ENCODE measurements around the gene PLEKHG3.
A peak's percentile ranks its signal among the peaks of the same experiment; 100 is the strongest.

Gene PLEKHG3

GRCh38 chr14:64762044-64763034 lies 58.1 kb downstream of the PLEKHG3 start:
- peak in 38 of 56 donors; percentile 4 to 78 (median 40) for DNase-seq

- no peak for DNase-seq
These were observed 59.0 kb downstream of the PLEKHG3 start for GRCh38 chr14:64763085-64763782.

- DNase-seq = peak in 25 of 56 donors; percentile 12 to 60 (median 37)
These were observed 59.8 kb downstream of the PLEKHG3 start for GRCh38 chr14:64763801-64764621.

- peak in 51 of 56 donors; percentile 18 to 82 (median 62) for DNase-seq
These were observed 60.7 kb downstream of the PLEKHG3 start for GRCh38 chr14:64764641-64765520.

DNA sequence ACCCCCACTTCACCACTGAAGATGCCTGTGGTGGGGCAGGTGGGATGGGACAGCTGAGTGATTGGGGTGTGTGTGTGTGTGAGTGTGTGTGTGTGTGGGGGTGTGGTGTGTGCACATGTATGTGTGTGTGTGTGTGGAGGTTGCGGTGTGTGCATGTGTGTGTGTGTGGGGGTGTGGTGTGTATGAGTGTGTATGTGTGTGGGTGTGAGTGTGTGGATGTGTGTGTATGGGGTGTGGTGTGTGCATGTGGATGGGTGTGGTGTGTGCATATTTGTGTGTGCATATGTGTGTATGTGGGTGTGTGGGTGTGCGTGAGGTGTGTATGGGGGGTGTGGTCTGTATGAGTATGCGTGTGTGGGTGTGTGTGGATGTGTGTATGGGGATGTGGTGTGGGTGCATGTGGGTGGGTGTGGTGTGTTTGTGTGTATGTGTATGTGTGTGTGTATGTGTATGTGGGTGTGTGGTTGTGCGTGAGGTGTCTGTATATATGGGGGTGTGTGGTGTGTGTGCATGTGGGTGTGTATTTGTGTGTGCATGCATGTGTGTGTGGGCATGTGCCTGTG lies 61.6 kb downstream of the PLEKHG3 start:
- no peak for DNase-seq

DNA sequence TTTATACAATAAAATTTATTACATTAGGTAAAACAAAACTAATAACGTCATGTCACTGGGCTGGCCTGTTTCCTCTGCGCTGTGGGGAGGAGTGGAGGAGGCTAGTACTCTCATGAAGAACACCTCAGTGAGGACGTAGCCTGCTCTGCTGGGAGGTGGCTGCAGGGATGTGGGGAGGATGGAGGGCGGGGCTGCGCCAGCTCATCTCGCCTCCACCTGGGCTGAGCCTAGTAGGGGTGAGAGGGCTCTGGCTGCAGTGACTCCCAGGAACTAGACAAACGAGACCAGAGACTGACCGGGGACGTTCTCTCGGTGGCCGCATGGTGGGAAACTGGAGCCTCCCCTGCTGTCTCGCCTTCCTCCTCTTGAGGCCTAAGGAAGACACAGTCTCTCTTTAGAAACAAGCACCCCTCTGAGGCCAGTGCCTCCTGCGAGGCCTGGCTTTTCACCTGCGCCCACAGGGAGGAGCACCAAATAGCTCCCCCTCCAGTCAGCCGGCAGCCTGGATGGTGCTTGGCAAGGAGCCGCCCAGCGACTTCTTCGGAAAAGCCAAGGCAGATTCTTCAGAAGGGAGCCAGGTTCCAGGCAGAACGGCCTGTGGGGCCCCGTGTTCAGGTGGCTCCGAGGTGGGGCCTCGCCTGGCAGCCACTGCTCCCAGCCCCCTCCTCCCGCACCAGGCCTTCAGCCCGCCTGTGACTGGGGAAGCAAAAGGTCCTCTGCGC lies 62.4 kb downstream of the PLEKHG3 start:
- no peak for DNase-seq

DNA sequence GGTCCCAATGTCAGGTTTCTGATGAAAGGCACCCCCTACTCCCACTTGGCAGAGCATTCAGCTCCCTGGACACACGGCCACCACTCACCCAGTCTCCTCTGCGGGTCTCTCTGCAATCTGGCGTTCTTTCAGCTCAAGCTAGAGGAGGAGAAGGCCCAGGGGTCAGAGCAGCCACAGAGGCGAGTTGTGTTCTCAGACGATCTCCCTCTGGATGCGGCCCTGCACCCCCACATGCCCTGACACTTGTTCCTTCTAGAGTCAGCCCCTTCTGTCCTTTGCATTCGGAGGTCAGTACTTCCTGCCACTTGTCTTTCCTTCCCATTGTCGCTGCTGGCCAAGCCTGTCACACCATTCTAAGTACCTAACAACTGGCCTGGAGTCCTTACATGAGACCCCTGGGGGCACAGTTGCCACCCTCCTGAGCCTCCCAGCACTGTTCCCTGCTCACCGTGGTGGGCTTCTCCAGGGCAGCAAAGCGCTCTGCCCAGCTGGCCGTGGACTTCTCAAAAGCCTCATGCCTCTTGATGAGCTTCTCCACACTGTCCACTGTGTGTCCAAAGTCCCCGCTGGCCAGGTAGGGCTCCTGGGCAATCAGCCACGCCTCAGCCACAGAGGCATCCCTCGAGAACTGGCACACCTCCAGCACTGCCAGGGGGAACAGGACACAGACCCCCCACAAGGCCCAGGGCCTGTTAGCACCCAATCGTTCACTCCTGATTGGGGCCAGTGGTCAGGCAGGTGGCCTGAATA lies 63.2 kb downstream of the PLEKHG3 start:
- no peak for DNase-seq

DNA sequence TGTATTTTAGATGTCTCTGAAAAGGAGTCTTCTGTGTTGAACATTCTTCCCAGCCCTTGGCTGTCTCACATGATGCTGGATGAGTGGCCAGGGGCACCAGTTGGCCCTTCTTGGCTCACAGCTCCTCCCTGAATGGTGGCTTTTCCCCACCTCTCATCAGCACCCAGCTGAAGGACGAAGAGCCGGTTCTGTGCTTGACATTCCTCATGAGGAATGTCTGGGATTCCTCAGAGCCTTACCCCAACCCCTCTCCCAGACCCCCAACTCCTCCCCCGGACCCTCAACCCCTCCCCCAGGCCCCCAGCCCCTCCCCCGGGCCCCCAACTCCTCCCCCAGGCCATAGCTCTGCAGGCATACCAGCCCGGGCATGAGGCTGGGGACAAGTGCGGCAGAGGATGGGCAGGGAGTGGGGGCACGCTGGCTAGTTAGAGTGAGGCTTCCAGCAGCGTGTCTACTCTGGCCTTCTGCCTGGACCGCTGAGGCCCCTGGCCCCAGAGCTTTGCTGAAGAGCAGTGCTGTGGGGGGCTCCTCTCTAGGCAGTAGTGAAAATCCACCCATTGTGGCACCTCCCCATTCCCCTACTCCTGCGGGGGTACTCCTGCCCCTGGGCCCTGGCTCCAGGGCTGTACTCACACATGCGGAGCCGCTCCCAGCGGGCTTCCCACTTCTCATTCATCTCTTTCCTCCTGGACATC lies 64.3 kb downstream of the PLEKHG3 start:
- DNase-seq = no peak

DNA sequence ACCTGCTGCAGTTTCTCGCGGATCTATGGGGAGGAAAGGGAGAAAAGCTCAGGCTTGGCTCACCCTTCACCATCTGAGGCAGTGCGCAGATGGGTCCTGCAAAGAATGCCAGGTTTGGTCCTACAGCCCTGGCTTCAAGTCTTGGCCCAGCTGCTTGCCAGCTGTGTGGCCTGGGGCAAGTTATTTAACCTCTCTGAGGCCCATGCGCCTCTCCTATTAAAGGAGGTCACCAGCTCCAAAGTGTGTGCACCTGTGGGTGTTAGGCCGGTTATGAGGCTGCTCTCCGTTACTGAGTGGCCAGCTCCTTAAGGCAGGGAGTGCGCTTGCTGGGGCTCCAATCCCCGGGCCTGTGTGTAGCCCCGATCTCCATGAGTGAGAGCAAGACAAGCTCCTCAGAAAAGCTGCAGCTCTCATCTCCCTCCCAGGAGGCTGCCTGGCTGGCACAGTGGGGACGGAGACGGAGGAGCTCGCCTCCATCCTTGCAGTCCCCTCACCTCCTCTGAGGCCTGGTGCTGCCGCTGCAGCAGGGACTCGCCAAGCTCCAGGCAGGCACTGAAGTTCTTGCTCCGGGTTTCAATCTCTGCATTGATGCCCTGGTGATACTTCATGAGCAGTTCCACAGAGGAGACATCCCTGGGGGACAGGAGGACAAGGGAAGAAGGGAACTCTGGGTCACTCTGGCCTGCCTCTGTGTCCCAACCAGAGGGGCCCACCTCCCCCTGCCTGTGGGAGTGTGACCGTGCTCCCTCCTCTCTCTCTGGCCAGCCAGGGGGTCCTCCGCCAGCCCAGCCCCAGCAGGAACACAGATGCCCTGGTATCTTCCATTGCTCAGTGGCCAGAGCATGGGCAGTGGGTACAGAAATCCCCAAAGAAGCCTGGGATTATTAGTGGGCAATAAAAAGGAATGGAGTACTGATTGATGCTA lies 65.1 kb downstream of the PLEKHG3 start:
- no peak for DNase-seq

GRCh38 chr14:64770751-64771150 lies 66.5 kb downstream of the PLEKHG3 start:
- DNase-seq = no peak

GRCh38 chr14:64771161-64771560 lies 66.9 kb downstream of the PLEKHG3 start:
- DNase-seq = no peak

DNA sequence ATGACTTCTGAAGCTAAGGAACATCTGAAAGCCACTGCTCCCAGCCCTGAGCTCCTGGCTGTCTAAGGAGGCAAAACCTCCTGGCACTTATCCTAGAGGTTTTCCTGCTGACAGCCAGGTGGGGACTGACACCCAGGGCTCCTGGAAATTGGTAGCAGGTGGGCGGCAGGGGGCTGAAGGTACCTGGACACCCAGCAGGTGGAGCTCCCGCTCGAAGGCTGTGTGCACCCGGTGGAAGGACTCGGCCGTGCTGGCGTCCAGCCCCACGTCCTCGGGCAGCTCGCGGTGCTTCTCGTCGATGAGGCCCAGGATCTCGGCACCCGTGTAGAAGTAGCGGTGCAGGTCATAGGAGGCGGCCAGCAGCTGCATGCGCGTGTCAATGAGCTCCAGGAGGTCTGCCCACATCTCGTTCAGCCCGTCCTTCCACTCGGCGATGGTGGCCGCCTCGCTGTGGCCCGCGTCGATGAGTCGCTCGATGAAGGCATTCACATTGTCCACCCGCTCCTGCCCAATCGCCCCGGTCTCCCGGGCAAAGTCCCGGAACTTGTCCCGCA lies 68.2 kb downstream of the PLEKHG3 start:
- DNase-seq = no peak

DNA sequence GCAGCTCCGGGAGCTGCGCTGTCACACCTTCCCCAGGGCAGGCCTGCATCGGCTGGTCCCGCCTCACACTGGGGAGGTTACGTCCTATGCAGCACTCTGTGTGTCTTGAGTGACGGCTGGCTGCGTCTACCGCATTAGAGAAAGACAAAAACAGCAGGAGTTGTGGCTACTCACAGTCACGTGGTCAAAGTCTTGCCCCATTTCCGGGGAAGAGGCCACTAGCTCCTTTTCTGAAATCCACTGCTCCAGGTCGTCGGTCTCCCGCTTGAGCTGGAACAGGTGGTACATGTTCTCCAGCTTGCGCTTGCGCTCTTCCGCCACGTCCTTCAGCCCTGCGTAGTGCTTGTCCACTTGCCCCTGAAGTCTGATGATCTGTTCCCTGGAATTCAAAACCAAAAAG lies 68.8 kb downstream of the PLEKHG3 start:
- no peak for DNase-seq

GRCh38 chr14:64773577-64773976 lies 69.4 kb downstream of the PLEKHG3 start:
- no peak for DNase-seq

DNA sequence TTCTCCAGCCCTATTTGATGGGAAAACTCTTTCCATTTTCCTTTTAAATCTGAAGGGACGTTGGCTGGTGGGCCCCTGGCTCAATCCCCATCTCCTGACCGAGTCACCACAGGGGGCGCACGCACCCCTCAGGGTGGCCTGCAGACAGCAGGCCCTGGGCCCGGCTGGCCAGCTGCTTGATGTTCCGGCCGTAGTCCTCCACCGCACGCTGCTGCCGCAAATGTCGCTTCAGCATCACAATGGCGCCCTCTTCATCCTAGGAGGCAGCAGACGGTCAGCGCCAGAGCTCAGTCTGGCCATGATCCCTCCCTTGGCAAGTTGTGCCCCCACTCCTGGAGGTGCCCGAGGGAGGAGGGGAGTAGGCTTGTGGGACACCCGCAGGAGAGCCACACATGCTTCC lies 70.0 kb downstream of the PLEKHG3 start:
- no peak for DNase-seq

GRCh38 chr14:64775081-64775777 lies 71.0 kb downstream of the PLEKHG3 start:
- DNase-seq = no peak
